OCI-LY7 (cell line): ENCODE results near the gene INSIG1.

ENCODE experiments used
- EZH2phosphoT487 ChIP-seq: fragments of 200-600 bp; sonication (generic); IDR thresholded peaks from 2 replicates; pipeline ENCODE4 v1.6.1; 2018; ENCODE audit warnings: low read depth, borderline replicate concordance, mild to moderate bottlenecking, mixed run types, antibody characterized with exemption, low read length, moderate library complexity, mixed read lengths
- TF ChIP-seq, protein P1 (sequence below): fragments of 200-600 bp; sonication (generic); conservative IDR thresholded peaks from 2 replicates; pipeline ENCODE4 v1.5.1; 2014; ENCODE audit warnings: mild to moderate bottlenecking, antibody characterized with exemption, low read length, moderate library complexity, mixed read lengths

DNA sequence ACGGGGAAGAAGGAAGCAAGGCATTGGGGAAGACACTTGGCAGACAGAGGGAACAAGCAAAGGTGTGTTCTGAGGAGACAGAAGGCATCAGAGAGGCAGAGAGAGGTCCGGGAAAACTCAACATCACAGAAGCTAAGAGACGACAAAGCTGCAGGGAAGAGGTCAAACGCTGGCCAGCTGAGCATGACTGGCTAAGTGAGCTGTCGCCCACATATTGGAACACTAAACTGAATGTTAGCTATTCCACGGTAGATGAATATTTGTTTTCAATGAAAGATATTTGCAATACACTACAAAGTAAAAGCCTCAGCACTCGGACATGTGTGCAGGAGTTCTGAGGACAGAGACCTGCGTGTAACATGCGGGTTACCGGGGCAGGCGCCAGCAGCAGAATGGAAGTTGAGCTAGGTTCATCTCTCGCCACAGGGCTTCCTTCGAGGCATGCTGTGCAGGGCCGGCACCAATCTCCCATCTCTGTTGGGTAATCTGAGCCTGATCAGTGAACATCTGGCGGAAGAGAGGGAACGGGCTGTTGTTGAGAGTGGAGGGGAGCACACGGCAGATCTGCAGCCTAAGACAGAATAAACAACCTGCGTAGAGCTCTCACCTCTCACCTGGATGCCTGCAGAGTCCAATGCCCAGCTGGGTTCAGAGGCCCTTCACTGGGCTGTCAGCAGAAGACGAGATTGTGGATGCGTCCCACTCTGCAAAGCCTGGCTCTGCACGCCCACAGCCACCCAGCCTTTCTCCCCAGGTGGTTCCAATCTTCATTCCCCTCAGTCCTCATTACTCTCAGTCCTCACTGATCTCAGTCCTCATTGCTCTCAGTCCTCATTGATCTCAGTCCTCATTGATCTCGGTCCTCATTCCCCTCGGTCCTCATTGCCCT is 35.9 kb downstream of the INSIG1 start:
- TF ChIP-seq, protein P1, sequence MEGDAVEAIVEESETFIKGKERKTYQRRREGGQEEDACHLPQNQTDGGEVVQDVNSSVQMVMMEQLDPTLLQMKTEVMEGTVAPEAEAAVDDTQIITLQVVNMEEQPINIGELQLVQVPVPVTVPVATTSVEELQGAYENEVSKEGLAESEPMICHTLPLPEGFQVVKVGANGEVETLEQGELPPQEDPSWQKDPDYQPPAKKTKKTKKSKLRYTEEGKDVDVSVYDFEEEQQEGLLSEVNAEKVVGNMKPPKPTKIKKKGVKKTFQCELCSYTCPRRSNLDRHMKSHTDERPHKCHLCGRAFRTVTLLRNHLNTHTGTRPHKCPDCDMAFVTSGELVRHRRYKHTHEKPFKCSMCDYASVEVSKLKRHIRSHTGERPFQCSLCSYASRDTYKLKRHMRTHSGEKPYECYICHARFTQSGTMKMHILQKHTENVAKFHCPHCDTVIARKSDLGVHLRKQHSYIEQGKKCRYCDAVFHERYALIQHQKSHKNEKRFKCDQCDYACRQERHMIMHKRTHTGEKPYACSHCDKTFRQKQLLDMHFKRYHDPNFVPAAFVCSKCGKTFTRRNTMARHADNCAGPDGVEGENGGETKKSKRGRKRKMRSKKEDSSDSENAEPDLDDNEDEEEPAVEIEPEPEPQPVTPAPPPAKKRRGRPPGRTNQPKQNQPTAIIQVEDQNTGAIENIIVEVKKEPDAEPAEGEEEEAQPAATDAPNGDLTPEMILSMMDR = no peak
- TF ChIP-seq EZH2phosphoT487 = no peak
